Measurements from ENCODE around the gene NABP1. TPM values are rescaled to one million over a fixed set of nuclear protein-coding genes. Genes with fewer than 3 reads are reported as not detected.

The NABP1 gene
- total RNA-seq, 4 donors from 2014 or later = 81.9 to 237 (median 85.9) TPM

DNA sequence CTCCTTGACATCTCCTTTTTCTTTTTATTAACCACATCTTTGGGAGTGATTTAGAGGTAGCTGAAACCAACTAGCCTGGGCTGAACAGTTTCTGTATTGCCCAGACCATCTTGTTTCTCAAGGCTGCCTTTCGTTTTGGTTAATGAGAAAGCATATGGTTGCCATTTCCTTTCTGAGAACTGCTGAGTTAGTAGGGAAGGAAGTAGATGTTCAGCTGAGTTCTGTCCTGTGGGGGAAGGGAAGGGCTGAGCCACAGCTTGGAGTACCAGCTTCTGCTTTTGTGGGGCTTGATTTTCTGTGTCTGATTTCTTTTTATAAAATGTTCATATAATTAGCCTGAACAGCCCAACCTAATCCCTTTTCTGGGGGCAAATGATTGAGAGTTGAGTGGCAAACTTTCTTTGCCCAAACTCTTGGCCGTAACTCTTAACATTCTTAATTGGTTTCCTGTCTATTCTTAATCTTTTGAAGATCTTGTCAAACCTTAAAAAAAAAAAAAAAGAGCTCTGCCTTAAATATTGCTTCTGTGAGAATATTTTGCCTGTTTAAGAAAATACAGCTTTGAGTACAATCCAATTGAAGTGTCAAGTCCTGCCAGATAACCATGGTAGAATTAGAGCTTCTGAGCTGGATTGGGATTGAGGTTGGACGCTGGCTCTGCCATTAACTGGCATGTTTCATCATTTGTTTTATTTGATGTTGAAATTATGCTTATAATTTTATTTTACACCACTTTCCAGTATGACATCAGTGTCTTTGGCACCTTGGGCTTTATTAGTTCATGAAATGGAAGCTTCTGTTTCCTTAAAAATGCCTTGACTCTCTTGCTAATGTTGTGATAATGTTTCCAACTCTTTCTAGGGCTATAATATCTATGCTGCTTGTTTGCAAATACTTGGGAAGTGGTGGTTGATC lies 1.9 kb upstream of the NABP1 start:
- TF ChIP-seq, protein P1, sequence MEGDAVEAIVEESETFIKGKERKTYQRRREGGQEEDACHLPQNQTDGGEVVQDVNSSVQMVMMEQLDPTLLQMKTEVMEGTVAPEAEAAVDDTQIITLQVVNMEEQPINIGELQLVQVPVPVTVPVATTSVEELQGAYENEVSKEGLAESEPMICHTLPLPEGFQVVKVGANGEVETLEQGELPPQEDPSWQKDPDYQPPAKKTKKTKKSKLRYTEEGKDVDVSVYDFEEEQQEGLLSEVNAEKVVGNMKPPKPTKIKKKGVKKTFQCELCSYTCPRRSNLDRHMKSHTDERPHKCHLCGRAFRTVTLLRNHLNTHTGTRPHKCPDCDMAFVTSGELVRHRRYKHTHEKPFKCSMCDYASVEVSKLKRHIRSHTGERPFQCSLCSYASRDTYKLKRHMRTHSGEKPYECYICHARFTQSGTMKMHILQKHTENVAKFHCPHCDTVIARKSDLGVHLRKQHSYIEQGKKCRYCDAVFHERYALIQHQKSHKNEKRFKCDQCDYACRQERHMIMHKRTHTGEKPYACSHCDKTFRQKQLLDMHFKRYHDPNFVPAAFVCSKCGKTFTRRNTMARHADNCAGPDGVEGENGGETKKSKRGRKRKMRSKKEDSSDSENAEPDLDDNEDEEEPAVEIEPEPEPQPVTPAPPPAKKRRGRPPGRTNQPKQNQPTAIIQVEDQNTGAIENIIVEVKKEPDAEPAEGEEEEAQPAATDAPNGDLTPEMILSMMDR (IDR thresholded peaks at IDR 0.05; ENCODE audit: low read depth) = no peak

DNA sequence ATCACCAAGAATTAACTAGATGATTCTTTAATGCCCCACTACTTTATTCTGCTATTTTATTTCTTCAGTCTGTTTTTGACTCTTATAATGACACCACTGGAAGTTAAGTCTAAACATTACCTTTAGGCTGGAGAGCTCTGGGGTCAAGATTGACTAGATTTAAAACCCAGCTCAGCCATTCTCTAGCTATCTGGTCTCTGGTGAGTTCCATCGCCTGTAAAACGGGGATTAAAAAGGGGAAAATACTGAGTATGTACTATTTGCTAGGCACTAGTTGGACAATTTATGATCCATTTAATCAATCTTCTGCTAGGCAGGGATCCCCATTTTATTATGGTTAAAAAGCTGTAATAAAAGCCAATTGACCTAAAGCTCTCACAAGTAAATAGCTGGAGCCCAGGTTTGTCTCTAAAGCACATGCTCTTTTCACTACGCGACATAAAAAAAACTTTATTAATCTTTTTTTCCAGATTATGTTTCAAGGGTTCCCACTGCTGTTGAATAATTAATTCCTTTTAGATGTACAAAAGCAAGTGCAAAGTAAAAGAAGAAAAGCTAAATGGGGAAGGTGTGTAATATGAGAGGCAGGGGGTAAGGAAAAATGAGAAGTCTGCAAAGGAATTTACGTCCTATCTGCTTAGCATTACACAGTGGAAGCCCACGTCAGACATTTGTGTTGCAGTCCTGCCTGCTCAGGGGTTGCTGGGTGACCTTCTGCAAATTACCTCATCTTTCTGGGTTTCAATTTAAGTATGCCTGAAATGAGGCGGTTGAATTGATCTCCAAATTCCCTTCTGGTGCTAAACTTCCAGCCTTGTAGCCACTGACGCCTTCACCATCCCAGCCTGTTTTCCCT lies 918 bp upstream of the NABP1 start:
- TF ChIP-seq, protein P1 (IDR thresholded peaks at IDR 0.05; ENCODE audit: low read depth) = no peak

DNA sequence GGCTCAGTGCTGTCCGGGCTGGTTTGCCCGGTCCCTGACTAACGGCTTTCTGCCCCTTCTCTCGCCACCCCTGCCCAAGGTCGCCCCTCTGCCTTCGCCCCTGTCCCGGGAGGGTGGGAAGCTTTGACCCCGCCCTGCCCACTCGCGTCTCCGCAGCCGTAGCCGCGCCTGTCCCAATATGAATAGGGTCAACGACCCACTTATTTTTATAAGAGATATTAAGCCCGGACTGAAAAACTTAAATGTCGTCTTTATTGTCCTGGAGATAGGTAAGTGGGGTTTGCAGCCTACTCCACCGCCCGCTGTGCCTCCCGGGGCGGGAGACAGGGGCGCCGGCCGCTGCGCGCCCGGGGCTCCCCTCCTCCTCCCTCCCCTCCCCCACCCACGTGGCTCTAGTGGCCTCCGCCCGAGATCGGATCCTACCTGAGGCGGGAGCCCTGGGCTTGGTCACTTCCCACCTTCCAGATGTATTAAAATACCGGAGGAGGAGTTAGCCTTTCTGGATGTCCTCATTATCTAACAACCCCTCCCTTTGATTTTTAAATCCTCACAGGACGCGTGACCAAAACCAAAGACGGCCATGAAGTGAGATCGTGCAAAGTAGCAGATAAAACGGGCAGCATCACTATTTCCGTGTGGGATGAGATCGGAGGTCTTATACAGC lies 633 bp downstream of the NABP1 start:
- TF ChIP-seq, protein P1 (IDR thresholded peaks at IDR 0.05; ENCODE audit: low read depth) = no peak

DNA sequence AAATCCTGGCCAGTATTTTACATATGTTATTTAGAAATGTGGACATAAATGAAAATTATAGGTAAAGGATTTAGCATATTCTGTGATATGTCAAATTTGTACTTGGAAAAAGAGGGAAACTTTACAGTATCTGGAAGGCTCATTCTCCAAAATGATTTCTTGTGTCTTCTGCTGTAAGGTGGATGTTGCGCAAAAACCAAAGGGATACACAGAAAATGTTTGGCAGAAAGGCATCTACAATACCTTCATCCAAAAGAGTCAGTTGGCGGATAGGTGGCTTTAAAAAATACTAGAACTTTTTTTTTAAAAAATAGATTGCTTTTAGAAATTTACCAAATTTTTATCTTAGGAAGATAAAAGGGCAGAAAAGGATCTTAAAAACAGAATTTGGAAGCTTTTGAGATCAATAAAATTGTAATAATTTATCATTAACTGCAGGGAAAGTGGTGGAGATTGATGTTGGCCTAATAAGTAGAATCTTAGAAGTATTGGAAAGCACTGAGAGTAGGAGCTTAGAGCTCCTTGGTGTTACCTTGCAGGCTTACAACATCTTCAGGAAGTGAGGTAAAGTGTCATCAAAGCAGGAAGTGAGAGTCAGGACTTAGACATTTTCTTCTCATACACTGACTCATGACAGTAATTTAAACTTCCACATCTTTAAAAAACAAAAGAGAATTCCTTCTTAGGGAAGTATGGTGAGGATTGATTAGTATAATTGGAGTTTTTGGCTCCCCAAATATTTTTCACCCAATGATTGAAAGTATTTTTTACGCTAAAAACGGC lies 2.1 kb downstream of the NABP1 start:
- TF ChIP-seq, protein P1 (IDR thresholded peaks at IDR 0.05; ENCODE audit: low read depth) = no peak

DNA sequence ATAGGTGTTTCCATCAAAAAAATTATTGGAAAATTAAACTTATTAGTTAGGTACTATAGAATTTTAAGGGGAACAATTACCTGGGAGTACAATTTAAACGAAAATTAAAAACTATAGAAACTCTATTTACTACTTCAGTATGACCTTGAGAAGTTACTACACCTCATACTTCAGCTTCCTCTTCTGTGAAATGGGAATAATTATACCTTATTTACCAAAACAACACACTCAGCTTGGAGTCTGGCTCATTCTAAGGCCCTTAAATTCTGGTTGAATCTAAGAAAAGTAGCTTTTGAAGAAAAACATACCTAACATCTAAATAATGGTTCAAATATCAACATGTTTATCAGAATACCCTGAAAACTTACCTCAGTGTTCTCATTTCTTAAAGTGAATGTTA lies 2.7 kb downstream of the NABP1 start:
- TF ChIP-seq, protein P1 (IDR thresholded peaks at IDR 0.05; ENCODE audit: low read depth) = no peak

DNA sequence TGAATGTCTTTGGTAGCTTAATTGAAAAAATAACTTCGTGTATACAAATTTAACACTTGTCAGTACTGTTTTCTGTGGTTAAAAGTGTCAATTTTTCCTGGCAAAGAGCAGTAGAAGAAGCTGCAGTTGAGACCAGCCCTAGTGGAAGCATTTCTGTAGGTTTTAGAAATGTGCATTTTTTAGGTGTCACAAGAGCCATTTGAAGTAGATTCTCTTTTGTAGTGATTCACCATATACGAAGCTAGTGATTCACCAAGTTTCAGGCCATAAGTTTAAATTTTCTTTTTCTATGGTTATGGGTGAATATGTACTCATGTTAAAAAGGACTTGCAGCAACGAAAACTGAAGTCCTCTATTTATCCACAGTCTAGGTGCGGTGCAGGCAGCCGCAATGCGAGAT lies 4.2 kb downstream of the NABP1 start:
- TF ChIP-seq, protein P1 (IDR thresholded peaks at IDR 0.05; ENCODE audit: low read depth) = no peak
